ENCODE measurements around the gene NPR3.
"Not testable (repeated sequence)": the region's sequence is repeated elsewhere in the genome, so short reads cannot be mapped to it uniquely, and the experiment has no call there.

Gene NPR3

GRCh38 chr5:32790411-32790951, 79.4 kb downstream of the NPR3 start:
- H3K4me1 ChIP-seq (ENCODE audit: insufficient read depth, low read length): peaks cover 13% of the 10 kb centered on the region; the same call in 1 of the 2 replicates
- no peaks in the 10 kb centered on the region for H3K27me3 ChIP-seq (ENCODE audit: insufficient read depth, low read length)
- H3K9me3 ChIP-seq (ENCODE audit: insufficient read depth, low read depth, low read length): no peaks in the 10 kb centered on the region
- no peaks in the 10 kb centered on the region for H3K36me3 ChIP-seq (ENCODE audit: insufficient read depth, low read depth, low read length)
- H3K9ac ChIP-seq (ENCODE audit: low read depth, low read length): no peak overlapping the region
- no peak overlapping the region for H3K4me3 ChIP-seq (ENCODE audit: low read length)
- no peak overlapping the region for H3K27ac ChIP-seq (ENCODE audit: low read length)

GRCh38 chr5:32791536-32792243, 80.6 kb downstream of the NPR3 start:
- Histone ChIP-seq H3K9ac (ENCODE audit: low read depth, low read length) (no peak overlapping the region), H3K36me3 (ENCODE audit: insufficient read depth, low read depth, low read length) (no peaks in the 10 kb centered on the region), H3K27ac (ENCODE audit: low read length) (no peak overlapping the region), H3K4me3 (ENCODE audit: low read length) (no peak overlapping the region), H3K9me3 (ENCODE audit: insufficient read depth, low read depth, low read length) (no peaks in the 10 kb centered on the region), H3K27me3 (ENCODE audit: insufficient read depth, low read length) (no peaks in the 10 kb centered on the region), H3K4me1 (ENCODE audit: insufficient read depth, low read length) (peaks cover 13% of the 10 kb centered on the region; the same call in 1 of the 2 replicates)

- Histone ChIP-seq H3K27me3 (ENCODE audit: insufficient read depth, low read length) (no peaks in the 10 kb centered on the region), H3K4me1 (ENCODE audit: insufficient read depth, low read length) (no peaks in the 10 kb centered on the region), H3K36me3 (ENCODE audit: insufficient read depth, low read depth, low read length) (no peaks in the 10 kb centered on the region), H3K4me3 (ENCODE audit: low read length) (no peak overlapping the region), H3K9me3 (ENCODE audit: insufficient read depth, low read depth, low read length) (no peaks in the 10 kb centered on the region), H3K9ac (ENCODE audit: low read depth, low read length) (no peak overlapping the region), H3K27ac (ENCODE audit: low read length) (no peak overlapping the region)
These were observed 83.0 kb downstream of the NPR3 start for GRCh38 chr5:32794086-32794485.

GRCh38 chr5:32802764-32803163, 91.6 kb downstream of the NPR3 start:
- H3K9ac ChIP-seq (ENCODE audit: low read depth, low read length): no peak overlapping the region

GRCh38 chr5:32803656-32804055, 92.5 kb downstream of the NPR3 start:
- no peak overlapping the region for H3K27ac ChIP-seq (ENCODE audit: low read length)
- H3K4me1 ChIP-seq (ENCODE audit: insufficient read depth, low read length): no peaks in the 10 kb centered on the region
- H3K4me3 ChIP-seq (ENCODE audit: low read length): no peak overlapping the region
- no peaks in the 10 kb centered on the region; the same call in 1 of the 2 replicates for H3K9me3 ChIP-seq (ENCODE audit: insufficient read depth, low read depth, low read length)
- H3K36me3 ChIP-seq (ENCODE audit: insufficient read depth, low read depth, low read length): no peaks in the 10 kb centered on the region
- no peak overlapping the region for H3K9ac ChIP-seq (ENCODE audit: low read depth, low read length)
- H3K27me3 ChIP-seq (ENCODE audit: insufficient read depth, low read length): no peaks in the 10 kb centered on the region

More at GRCh38 chr5:32802764-32803163, 91.6 kb downstream of the NPR3 start:
- Histone ChIP-seq H3K27me3 (ENCODE audit: insufficient read depth, low read length) (no peaks in the 10 kb centered on the region), H3K4me3 (ENCODE audit: low read length) (no peak overlapping the region), H3K27ac (ENCODE audit: low read length) (no peak overlapping the region), H3K9me3 (ENCODE audit: insufficient read depth, low read depth, low read length) (no peaks in the 10 kb centered on the region; the same call in 1 of the 2 replicates), H3K36me3 (ENCODE audit: insufficient read depth, low read depth, low read length) (no peaks in the 10 kb centered on the region), H3K4me1 (ENCODE audit: insufficient read depth, low read length) (no peaks in the 10 kb centered on the region)

GRCh38 chr5:32805462-32805861, 94.3 kb downstream of the NPR3 start:
- H3K36me3 ChIP-seq (ENCODE audit: insufficient read depth, low read depth, low read length); H3K4me3 ChIP-seq (ENCODE audit: low read length); H3K27me3 ChIP-seq (ENCODE audit: insufficient read depth, low read length); H3K27ac ChIP-seq (ENCODE audit: low read length); H3K4me1 ChIP-seq (ENCODE audit: insufficient read depth, low read length); H3K9ac ChIP-seq (ENCODE audit: low read depth, low read length); H3K9me3 ChIP-seq (ENCODE audit: insufficient read depth, low read depth, low read length): not testable (repeated sequence)

- Histone ChIP-seq H3K4me3 (ENCODE audit: low read length) (no peak overlapping the region), H3K27ac (ENCODE audit: low read length) (no peak overlapping the region), H3K9ac (ENCODE audit: low read depth, low read length) (no peak overlapping the region), H3K27me3 (ENCODE audit: insufficient read depth, low read length) (no peaks in the 10 kb centered on the region), H3K9me3 (ENCODE audit: insufficient read depth, low read depth, low read length) (no peaks in the 10 kb centered on the region; the same call in 1 of the 2 replicates), H3K36me3 (ENCODE audit: insufficient read depth, low read depth, low read length) (no peaks in the 10 kb centered on the region), H3K4me1 (ENCODE audit: insufficient read depth, low read length) (no peaks in the 10 kb centered on the region)
These were observed 95.0 kb downstream of the NPR3 start for GRCh38 chr5:32805971-32806638.

GRCh38 chr5:32808783-32809182, 97.7 kb downstream of the NPR3 start:
- no peak overlapping the region for H3K9ac ChIP-seq (ENCODE audit: low read depth, low read length)
- H3K4me1 ChIP-seq (ENCODE audit: insufficient read depth, low read length): no peaks in the 10 kb centered on the region
- no peaks in the 10 kb centered on the region; the same call in 1 of the 2 replicates for H3K9me3 ChIP-seq (ENCODE audit: insufficient read depth, low read depth, low read length)
- no peaks in the 10 kb centered on the region for H3K27me3 ChIP-seq (ENCODE audit: insufficient read depth, low read length)
- H3K27ac ChIP-seq (ENCODE audit: low read length): no peak overlapping the region
- no peak overlapping the region for H3K4me3 ChIP-seq (ENCODE audit: low read length)
- H3K36me3 ChIP-seq (ENCODE audit: insufficient read depth, low read depth, low read length): no peaks in the 10 kb centered on the region

GRCh38 chr5:32810804-32811203, 99.7 kb downstream of the NPR3 start:
- Histone ChIP-seq H3K4me3 (ENCODE audit: low read length) (no peak overlapping the region), H3K9ac (ENCODE audit: low read depth, low read length) (no peak overlapping the region), H3K36me3 (ENCODE audit: insufficient read depth, low read depth, low read length) (no peaks in the 10 kb centered on the region), H3K27ac (ENCODE audit: low read length) (no peak overlapping the region), H3K4me1 (ENCODE audit: insufficient read depth, low read length) (no peaks in the 10 kb centered on the region), H3K9me3 (ENCODE audit: insufficient read depth, low read depth, low read length) (peaks cover 6% of the 10 kb centered on the region; the same call in 1 of the 2 replicates), H3K27me3 (ENCODE audit: insufficient read depth, low read length) (no peaks in the 10 kb centered on the region)

GRCh38 chr5:32812399-32812798, 101.3 kb downstream of the NPR3 start:
- Histone ChIP-seq H3K9me3 (ENCODE audit: insufficient read depth, low read depth, low read length) (peaks cover 6% of the 10 kb centered on the region; the same call in 1 of the 2 replicates), H3K4me3 (ENCODE audit: low read length) (no peak overlapping the region), H3K9ac (ENCODE audit: low read depth, low read length) (no peak overlapping the region), H3K36me3 (ENCODE audit: insufficient read depth, low read depth, low read length) (no peaks in the 10 kb centered on the region), H3K27ac (ENCODE audit: low read length) (no peak overlapping the region), H3K27me3 (ENCODE audit: insufficient read depth, low read length) (no peaks in the 10 kb centered on the region), H3K4me1 (ENCODE audit: insufficient read depth, low read length) (no peaks in the 10 kb centered on the region)

- H3K4me1 ChIP-seq (ENCODE audit: insufficient read depth, low read length): no peaks in the 10 kb centered on the region
- H3K4me3 ChIP-seq (ENCODE audit: low read length): no peak overlapping the region
- peaks cover 6% of the 10 kb centered on the region; the same call in 1 of the 2 replicates for H3K9me3 ChIP-seq (ENCODE audit: insufficient read depth, low read depth, low read length)
- H3K27ac ChIP-seq (ENCODE audit: low read length): no peak overlapping the region
- no peak overlapping the region for H3K9ac ChIP-seq (ENCODE audit: low read depth, low read length)
- H3K27me3 ChIP-seq (ENCODE audit: insufficient read depth, low read length): no peaks in the 10 kb centered on the region
- H3K36me3 ChIP-seq (ENCODE audit: insufficient read depth, low read depth, low read length): no peaks in the 10 kb centered on the region
These were observed 103.0 kb downstream of the NPR3 start for GRCh38 chr5:32814141-32814540.

GRCh38 chr5:32814620-32815019, 103.5 kb downstream of the NPR3 start:
- H3K36me3 ChIP-seq (ENCODE audit: insufficient read depth, low read depth, low read length): no peaks in the 10 kb centered on the region
- no peaks in the 10 kb centered on the region for H3K4me1 ChIP-seq (ENCODE audit: insufficient read depth, low read length)
- no peaks in the 10 kb centered on the region for H3K27me3 ChIP-seq (ENCODE audit: insufficient read depth, low read length)
- H3K27ac ChIP-seq (ENCODE audit: low read length): no peak overlapping the region
- no peak overlapping the region for H3K9ac ChIP-seq (ENCODE audit: low read depth, low read length)
- H3K4me3 ChIP-seq (ENCODE audit: low read length): no peak overlapping the region
- H3K9me3 ChIP-seq (ENCODE audit: insufficient read depth, low read depth, low read length): peaks cover 6% of the 10 kb centered on the region; the same call in 1 of the 2 replicates

Measured in iPS-20b (cell line).